Endothelial cell of umbilical vein (primary cell): ENCODE data around the gene TIMP4. TPM values are rescaled to one million over a fixed set of nuclear protein-coding genes. Genes with fewer than 3 reads are reported as not detected.

Experiments used
- BruUV-seq: library from RNA; stranded (reverse); fragments of 400-500 nt; replicated peaks from 2 replicates; lab custom pipeline; 2021; lab: Mats Ljungman, UMichigan
- CTCF ChIA-PET: fragments of 300-600, 350-600 bp; sonication (Branson Sonifier 250); formaldehyde crosslinking; loops from one replicate; lab custom pipeline; 2021; ENCODE audit warnings: antibody characterized with exemption, inconsistent platforms; lab: Charles Lee
- POLR2A ChIA-PET: fragments of 300-600, 350-600 bp; sonication (Branson Sonifier 250); formaldehyde crosslinking; loops from one replicate; lab custom pipeline; 2021; ENCODE audit warnings: antibody characterized with exemption, inconsistent platforms; lab: Charles Lee
- DNase-seq: peaks from one replicate; pipeline ENCODE4 v3.0.0-alpha.2; 2011; ENCODE audit warnings: low read depth, low spot score
- FAIRE-seq: peaks from 2 replicates; lab custom pipeline; 2011; peaks lifted over from hg19 to GRCh38; lab: Jason Lieb, UNC
- H2AFZ ChIP-seq: 2 replicates; pipeline ENCODE4 v1.6.0; 2012; ENCODE audit warnings: low read depth, low read length, control low read depth, inconsistent platforms
- H3K27ac ChIP-seq: 2 replicates; pipeline ENCODE4 v1.5.1; 2011; ENCODE audit warnings: low read depth, mild to moderate bottlenecking, control low read depth, low read length, moderate library complexity; ENCODE audit not compliant: insufficient read depth
- H3K27me3 ChIP-seq, 2 experiments: 2 replicates each; pipeline versions ENCODE4 v1.6.0 to v1.6.1; 2011; ENCODE audit warnings: low read length in 2 of 2, mixed read lengths in 1 of 2; ENCODE audit not compliant: control insufficient read depth in 2 of 2, insufficient read depth in 2 of 2
- H3K36me3 ChIP-seq, 2 experiments: 2 replicates in 1 of 2; 3 replicates in 1 of 2; pipeline ENCODE4 v1.5.1; 2011; ENCODE audit warnings: low read length in 2 of 2, mild to moderate bottlenecking in 1 of 2, moderate library complexity in 1 of 2; ENCODE audit not compliant: control insufficient read depth in 2 of 2, insufficient read depth in 2 of 2; ENCODE audit errors: extremely low read depth in 1 of 2
- H3K4me1 ChIP-seq: 3 replicates; pipeline ENCODE4 v1.5.1; 2011; ENCODE audit warnings: mild to moderate bottlenecking, low read length; ENCODE audit not compliant: control insufficient read depth, insufficient read depth; ENCODE audit errors: extremely low read depth
- H3K4me2 ChIP-seq: 2 replicates; pipeline ENCODE4 v1.6.1; 2011; ENCODE audit warnings: low read length, control low read depth, mixed read lengths; ENCODE audit not compliant: insufficient read depth
- H3K4me3 ChIP-seq, 3 experiments: fragments of 200-600 bp in 1 of 3; sonication (generic), shearing (Covaris generic) in 1 of 3; replicated peaks in 1 of 3; 2 replicates each; pipeline ENCODE4 v1.5.1; 2011 to 2016; ENCODE audit warnings: control low read depth in 3 of 3, low read length in 3 of 3, mild to moderate bottlenecking in 2 of 3, inconsistent platforms in 1 of 3, low read depth in 1 of 3, moderate library complexity in 1 of 3; ENCODE audit not compliant: insufficient read depth in 1 of 3
- H3K79me2 ChIP-seq: 2 replicates; pipeline ENCODE4 v1.6.0; 2012; ENCODE audit warnings: low read length, inconsistent platforms; ENCODE audit not compliant: control insufficient read depth, insufficient read depth
- H3K9ac ChIP-seq: replicated peaks from 2 replicates; pipeline ENCODE3; 2011; ENCODE audit warnings: low read length, control low read depth; ENCODE audit not compliant: insufficient read depth; ENCODE audit errors: extremely low read depth
- H3K9me1 ChIP-seq: replicated peaks from 3 replicates; pipeline ENCODE4 v1.6.0; 2011; ENCODE audit warnings: mild to moderate bottlenecking, low read length; ENCODE audit not compliant: control insufficient read depth, insufficient read depth; ENCODE audit errors: extremely low read depth
- H3K9me3 ChIP-seq: replicated peaks from 2 replicates; pipeline ENCODE4 v1.5.1; 2012; ENCODE audit warnings: low read length, inconsistent platforms; ENCODE audit not compliant: control insufficient read depth, insufficient read depth
- H4K20me1 ChIP-seq: replicated peaks from 2 replicates; pipeline ENCODE3; 2011; ENCODE audit warnings: mild to moderate bottlenecking, low read length; ENCODE audit not compliant: control insufficient read depth, insufficient read depth; ENCODE audit errors: extremely low read depth
- CTCF ChIP-seq, 2 donors: IDR thresholded peaks; 1 replicate in 1 of 2; 2 replicates in 1 of 2; pipeline ENCODE4 v1.5.1; 2011; ENCODE audit warnings: low read length in 2 of 2, mild to moderate bottlenecking in 2 of 2, moderate library complexity in 2 of 2, control low read depth in 1 of 2, inconsistent platforms in 1 of 2, low read depth in 1 of 2; ENCODE audit not compliant: insufficient read depth in 1 of 2; ENCODE audit errors: extremely low read depth in 1 of 2
- EZH2 ChIP-seq: IDR thresholded peaks from 2 replicates; pipeline ENCODE4 v1.6.1; 2012; ENCODE audit warnings: borderline replicate concordance, low read depth, mild to moderate bottlenecking, moderate library complexity, low read length, inconsistent platforms; ENCODE audit not compliant: severe bottlenecking
- FOS ChIP-seq: IDR thresholded peaks from 2 replicates; pipeline ENCODE4 v1.6.1; 2011; ENCODE audit warnings: mild to moderate bottlenecking, low read length, moderate library complexity, borderline replicate concordance; ENCODE audit not compliant: insufficient read depth
- GATA2 ChIP-seq: IDR thresholded peaks from 2 replicates; pipeline ENCODE4 v1.7.0; 2011; ENCODE audit warnings: low read depth, mild to moderate bottlenecking, moderate library complexity, mixed read lengths, low read length; ENCODE audit not compliant: insufficient read length, insufficient read depth
- JUN ChIP-seq: IDR thresholded peaks from 2 replicates; pipeline ENCODE4 v1.6.1; 2011; ENCODE audit warnings: borderline replicate concordance, low read depth; ENCODE audit not compliant: insufficient read length, insufficient read depth
- MAX ChIP-seq: IDR thresholded peaks from 2 replicates; pipeline ENCODE4 v1.6.1; 2011; ENCODE audit not compliant: insufficient read depth, insufficient read length
- MYC ChIP-seq: IDR thresholded peaks from one replicate; pipeline ENCODE4 v1.6.1; 2011; ENCODE audit warnings: mild to moderate bottlenecking, low read depth, low read length
- POLR2A ChIP-seq: IDR thresholded peaks from 2 replicates; pipeline ENCODE4 v1.6.1; 2012; ENCODE audit warnings: low read depth, mild to moderate bottlenecking, control low read depth, low read length
- POLR2AphosphoS5 ChIP-seq: IDR thresholded peaks from 2 replicates; pipeline ENCODE4 v1.6.1; 2012; ENCODE audit warnings: low read depth, mild to moderate bottlenecking, control low read depth, low read length, moderate library complexity; ENCODE audit not compliant: insufficient read depth
- dilution Hi-C: fragments of 300-500 bp; cut with MboI; formaldehyde crosslinking; loops from one replicate; pipeline ENCODE4 v1.15.0; 2019; ENCODE audit warnings: low sequenced_read_pairs; ENCODE audit not compliant: extremely low pct_ligation_motif_present
- intact Hi-C: fragments of 100-400 bp; cut with micrococcal nuclease; formaldehyde crosslinking; loops from one replicate; pipeline ENCODE4 v1.10.0; 2022
- polyA plus RNA-seq, 4 experiments: library from polyadenylated mRNA; depleted of rRNA in 3 of 4; stranded (reverse) in 3 of 4; unstranded in 1 of 4; fragments of >200 nt; gene quantifications; 2 replicates each; pipeline versions ENCODE4 v1.2.1 to v1.2.3, GENCODE V29; 2011 to 2012; ENCODE audit warnings: missing spikeins in 1 of 4
- total RNA-seq: library from RNA; stranded (reverse); gene quantifications from 2 replicates; pipeline ENCODE4 v1.2.3, GENCODE V29; 2021

TIMP4 gene
- total and polyA plus RNA-seq, 2 donors (not counting 3 experiments of a cell fraction or from before 2014, with no cell fraction given): 0.07 to 0.40 TPM

GRCh38 chr3:12154151-12154550, 4.6 kb downstream of the TIMP4 start:
- H3K9me3 ChIP-seq: no peaks in the 10 kb centered on the region
- no peaks in the 10 kb centered on the region for H4K20me1 ChIP-seq
- FAIRE-seq: no peak
- H3K4me3 ChIP-seq: no peak overlapping the region
- H3K9me1 ChIP-seq: no peaks in the 10 kb centered on the region
- intact Hi-C loops: no loop called here
- DNase-seq: no peak
- no peaks in the 10 kb centered on the region for H3K79me2 ChIP-seq
- peaks cover 6 to 7% of the 10 kb centered on the region in 2 experiments for H3K27me3 ChIP-seq
- TF ChIP-seq EZH2 (no peak), GATA2 (no peak), POLR2AphosphoS5 (no peak), CTCF (IDR thresholded peaks at IDR 0.05; ENCODE audit: extremely low read depth in 1 of 2, insufficient read depth in 1 of 2, low read depth in 1 of 2, low read length in 2 of 2) (no peak), MAX (no peak), JUN (no peak), POLR2A (no peak), MYC (no peak), FOS (no peak)
- H3K36me3 ChIP-seq: no peaks in the 10 kb centered on the region
- H3K27ac ChIP-seq: no peak overlapping the region
- no TSS peak for BruUV-seq
- H3K9ac ChIP-seq: no peak overlapping the region
- dilution Hi-C loops: no loop called here
- H2AFZ ChIP-seq: no peak overlapping the region
- ChIA-PET CTCF (interaction anchor here (2.5 kb wide), 1 partner anchor 326 kb away, joined by 8 read pairs; no protein-coding TSS in a partner anchor), POLR2A (no interaction called here)
- no peaks in the 10 kb centered on the region for H3K4me1 ChIP-seq
- no peak overlapping the region for H3K4me2 ChIP-seq
